ENCODE data around the gene HAUS5.
"Not testable (repeated sequence)": the region's sequence is repeated elsewhere in the genome, so short reads cannot be mapped to it uniquely, and the experiment has no call there.

Gene HAUS5

GRCh38 chr19:35592226-35592625 lies 20.3 kb upstream of the HAUS5 start:
- peak; percentile 65 for TF ChIP-seq CTCF (conservative IDR thresholded peaks at IDR 0.05; ENCODE audit: low read length)
- H3K4me3 ChIP-seq (ENCODE audit: low read length) = no peak overlapping the region
- peak; percentile 26 for DNase-seq (ENCODE audit: low read depth)

- not testable (repeated sequence) for DNase-seq (ENCODE audit: low read depth)
Measured at GRCh38 chr19:35595026-35595425, 17.5 kb upstream of the HAUS5 start.

GRCh38 chr19:35595928-35596327 lies 16.6 kb upstream of the HAUS5 start:
- no peak overlapping the region for H3K4me3 ChIP-seq (ENCODE audit: low read length)
- no peak for TF ChIP-seq CTCF (conservative IDR thresholded peaks at IDR 0.05; ENCODE audit: low read length)
- DNase-seq (ENCODE audit: low read depth) = no peak

More at GRCh38 chr19:35595026-35595425, 17.5 kb upstream of the HAUS5 start:
- not testable (repeated sequence) for H3K4me3 ChIP-seq (ENCODE audit: low read length)

- TF ChIP-seq CTCF (conservative IDR thresholded peaks at IDR 0.05; ENCODE audit: low read length) = no peak
- H3K4me3 ChIP-seq (ENCODE audit: low read length) = no peak overlapping the region
- no peak for DNase-seq (ENCODE audit: low read depth)
Measured at GRCh38 chr19:35596366-35596999, 16.1 kb upstream of the HAUS5 start.

GRCh38 chr19:35601971-35602370 lies 10.6 kb upstream of the HAUS5 start:
- no peak overlapping the region for H3K4me3 ChIP-seq (ENCODE audit: low read length)
- TF ChIP-seq CTCF (conservative IDR thresholded peaks at IDR 0.05; ENCODE audit: low read length) = no peak
- DNase-seq (ENCODE audit: low read depth) = no peak

GRCh38 chr19:35604436-35604835 lies 8.1 kb upstream of the HAUS5 start:
- not testable (repeated sequence) for DNase-seq (ENCODE audit: low read depth); H3K4me3 ChIP-seq (ENCODE audit: low read length)

- not testable (repeated sequence) for DNase-seq (ENCODE audit: low read depth); H3K4me3 ChIP-seq (ENCODE audit: low read length)
Measured at GRCh38 chr19:35607170-35607569, 5.4 kb upstream of the HAUS5 start.

- H3K4me3 ChIP-seq (ENCODE audit: low read length) = no peak overlapping the region
- no peak for TF ChIP-seq CTCF (conservative IDR thresholded peaks at IDR 0.05; ENCODE audit: low read length)
- no peak for DNase-seq (ENCODE audit: low read depth)
Measured at GRCh38 chr19:35607661-35608060, 4.9 kb upstream of the HAUS5 start.

GRCh38 chr19:35608251-35608650 lies 4.3 kb upstream of the HAUS5 start:
- H3K4me3 ChIP-seq (ENCODE audit: low read length) = no peak overlapping the region
- no peak for TF ChIP-seq CTCF (conservative IDR thresholded peaks at IDR 0.05; ENCODE audit: low read length)
- no peak for DNase-seq (ENCODE audit: low read depth)

Measured in AG10803 (cell line).